ENCODE results near the gene CXCL12.

CXCL12 gene

GRCh38 chr10:44416021-44416771, 31.3 kb upstream of the CXCL12 start:
- H3K9me3 ChIP-seq: no peaks in the 10 kb centered on the region
- H3K27me3 ChIP-seq (ENCODE audit: low read depth): no peaks in the 10 kb centered on the region
- DNase-seq (ENCODE audit: low spot score in 2 of 2): no peak
- in situ Hi-C loops (cut with MboI; ENCODE audit: low sequenced_read_pairs): no loop called here
- H3K4me1 ChIP-seq: no peaks in the 10 kb centered on the region
- H3K4me3 ChIP-seq: no peak overlapping the region
- H3K36me3 ChIP-seq (replicated peaks): no peaks in the 10 kb centered on the region

GRCh38 chr10:44415121-44415520, 30.2 kb upstream of the CXCL12 start:
- in situ Hi-C loops (cut with MboI; ENCODE audit: low sequenced_read_pairs): no loop called here
- no peak for DNase-seq (ENCODE audit: low spot score in 2 of 2)

GRCh38 chr10:44413416-44413815, 28.5 kb upstream of the CXCL12 start:
- no peaks in the 10 kb centered on the region for H3K27me3 ChIP-seq (ENCODE audit: low read depth)
- in situ Hi-C loops (cut with MboI; ENCODE audit: low sequenced_read_pairs): no loop called here

More at GRCh38 chr10:44415121-44415520, 30.2 kb upstream of the CXCL12 start:
- Histone ChIP-seq H3K4me1 (no peaks in the 10 kb centered on the region), H3K4me3 (no peak overlapping the region), H3K36me3 (replicated peaks) (no peaks in the 10 kb centered on the region), H3K9me3 (no peaks in the 10 kb centered on the region), H3K27me3 (ENCODE audit: low read depth) (no peaks in the 10 kb centered on the region)

GRCh38 chr10:44411251-44411650, 26.4 kb upstream of the CXCL12 start:
- no peak for DNase-seq (ENCODE audit: low spot score in 2 of 2)
- no peaks in the 10 kb centered on the region for H3K36me3 ChIP-seq (replicated peaks)
- in situ Hi-C loops (cut with MboI; ENCODE audit: low sequenced_read_pairs): no loop called here
- no peaks in the 10 kb centered on the region for H3K27me3 ChIP-seq (ENCODE audit: low read depth)
- no peak overlapping the region for H3K4me3 ChIP-seq
- no peaks in the 10 kb centered on the region for H3K9me3 ChIP-seq
- no peaks in the 10 kb centered on the region for H3K4me1 ChIP-seq

More at GRCh38 chr10:44413416-44413815, 28.5 kb upstream of the CXCL12 start:
- Histone ChIP-seq H3K9me3 (no peaks in the 10 kb centered on the region), H3K36me3 (replicated peaks) (no peaks in the 10 kb centered on the region), H3K4me1 (no peaks in the 10 kb centered on the region), H3K4me3 (no peak overlapping the region)
- no peak for DNase-seq (ENCODE audit: low spot score in 2 of 2)

- H3K4me1 ChIP-seq: no peaks in the 10 kb centered on the region
- DNase-seq (ENCODE audit: low spot score in 2 of 2): no peak
- H3K9me3 ChIP-seq: no peaks in the 10 kb centered on the region
- no peaks in the 10 kb centered on the region for H3K36me3 ChIP-seq (replicated peaks)
- H3K27me3 ChIP-seq (ENCODE audit: low read depth): no peaks in the 10 kb centered on the region
- H3K4me3 ChIP-seq: no peak overlapping the region
- in situ Hi-C loops (cut with MboI; ENCODE audit: low sequenced_read_pairs): no loop called here
Observed at GRCh38 chr10:44404741-44405437, 20.0 kb upstream of the CXCL12 start.

GRCh38 chr10:44402465-44403195, 17.7 kb upstream of the CXCL12 start:
- H3K4me1 ChIP-seq: no peaks in the 10 kb centered on the region
- no peaks in the 10 kb centered on the region for H3K36me3 ChIP-seq (replicated peaks)
- no peaks in the 10 kb centered on the region for H3K9me3 ChIP-seq
- no peak for DNase-seq (ENCODE audit: low spot score in 2 of 2)
- no peak overlapping the region for H3K4me3 ChIP-seq
- in situ Hi-C loops (cut with MboI; ENCODE audit: low sequenced_read_pairs): no loop called here
- H3K27me3 ChIP-seq (ENCODE audit: low read depth): no peaks in the 10 kb centered on the region

- no peak for DNase-seq (ENCODE audit: low spot score in 2 of 2)
- no peaks in the 10 kb centered on the region for H3K9me3 ChIP-seq
- no peaks in the 10 kb centered on the region for H3K27me3 ChIP-seq (ENCODE audit: low read depth)
- no peaks in the 10 kb centered on the region for H3K36me3 ChIP-seq (replicated peaks)
- in situ Hi-C loops (cut with MboI; ENCODE audit: low sequenced_read_pairs): no loop called here
- no peak overlapping the region for H3K4me3 ChIP-seq
- H3K4me1 ChIP-seq: no peaks in the 10 kb centered on the region
Observed at GRCh38 chr10:44400541-44400940, 15.6 kb upstream of the CXCL12 start.

- in situ Hi-C loops (cut with MboI; ENCODE audit: low sequenced_read_pairs): no loop called here
- no peaks in the 10 kb centered on the region for H3K9me3 ChIP-seq
- H3K4me1 ChIP-seq: no peaks in the 10 kb centered on the region
- no peaks in the 10 kb centered on the region for H3K27me3 ChIP-seq (ENCODE audit: low read depth)
- no peaks in the 10 kb centered on the region for H3K36me3 ChIP-seq (replicated peaks)
- no peak overlapping the region for H3K4me3 ChIP-seq
- DNase-seq (ENCODE audit: low spot score in 2 of 2): no peak
Observed at GRCh38 chr10:44399659-44400451, 15.0 kb upstream of the CXCL12 start.

- H3K36me3 ChIP-seq (replicated peaks): no peaks in the 10 kb centered on the region
- H3K9me3 ChIP-seq: no peaks in the 10 kb centered on the region
- H3K4me3 ChIP-seq: no peak overlapping the region
- H3K4me1 ChIP-seq: no peaks in the 10 kb centered on the region
- DNase-seq (ENCODE audit: low spot score in 2 of 2): no peak
- H3K27me3 ChIP-seq (ENCODE audit: low read depth): no peaks in the 10 kb centered on the region
- in situ Hi-C loops (cut with MboI; ENCODE audit: low sequenced_read_pairs): no loop called here
Observed at GRCh38 chr10:44398747-44399658, 14.1 kb upstream of the CXCL12 start.

- DNase-seq (ENCODE audit: low spot score in 2 of 2): no peak
- Histone ChIP-seq H3K4me3 (no peak overlapping the region), H3K9me3 (no peaks in the 10 kb centered on the region), H3K4me1 (no peaks in the 10 kb centered on the region), H3K36me3 (replicated peaks) (no peaks in the 10 kb centered on the region), H3K27me3 (ENCODE audit: low read depth) (no peaks in the 10 kb centered on the region)
- in situ Hi-C loops (cut with MboI; ENCODE audit: low sequenced_read_pairs): no loop called here
Observed at GRCh38 chr10:44398271-44398670, 13.4 kb upstream of the CXCL12 start.

- in situ Hi-C loops (cut with MboI; ENCODE audit: low sequenced_read_pairs): no loop called here
- DNase-seq (ENCODE audit: low spot score in 2 of 2): no peak
- H3K36me3 ChIP-seq (replicated peaks): no peaks in the 10 kb centered on the region
- H3K9me3 ChIP-seq: no peaks in the 10 kb centered on the region
- H3K4me1 ChIP-seq: no peaks in the 10 kb centered on the region
- H3K4me3 ChIP-seq: no peak overlapping the region
- H3K27me3 ChIP-seq (ENCODE audit: low read depth): no peaks in the 10 kb centered on the region
Observed at GRCh38 chr10:44397476-44398225, 12.8 kb upstream of the CXCL12 start.

- Histone ChIP-seq H3K4me1 (no peaks in the 10 kb centered on the region), H3K4me3 (no peak overlapping the region), H3K27me3 (ENCODE audit: low read depth) (no peaks in the 10 kb centered on the region), H3K9me3 (no peaks in the 10 kb centered on the region), H3K36me3 (replicated peaks) (no peaks in the 10 kb centered on the region)
- in situ Hi-C loops (cut with MboI; ENCODE audit: low sequenced_read_pairs): no loop called here
- DNase-seq (ENCODE audit: low spot score in 2 of 2): no peak
Observed at GRCh38 chr10:44396671-44397191, 11.8 kb upstream of the CXCL12 start.

All from HAP-1 (cell line).